Islet precursor cell (in vitro differentiated cells): ENCODE data around the gene CNTNAP3.
"Not testable (repeated sequence)": the region's sequence is repeated elsewhere in the genome, so short reads cannot be mapped to it uniquely, and the experiment has no call there.

Source experiments
- DNase-seq: peaks from one replicate; pipeline ENCODE4 v3.0.0-alpha.2; 2018

Gene CNTNAP3

DNA sequence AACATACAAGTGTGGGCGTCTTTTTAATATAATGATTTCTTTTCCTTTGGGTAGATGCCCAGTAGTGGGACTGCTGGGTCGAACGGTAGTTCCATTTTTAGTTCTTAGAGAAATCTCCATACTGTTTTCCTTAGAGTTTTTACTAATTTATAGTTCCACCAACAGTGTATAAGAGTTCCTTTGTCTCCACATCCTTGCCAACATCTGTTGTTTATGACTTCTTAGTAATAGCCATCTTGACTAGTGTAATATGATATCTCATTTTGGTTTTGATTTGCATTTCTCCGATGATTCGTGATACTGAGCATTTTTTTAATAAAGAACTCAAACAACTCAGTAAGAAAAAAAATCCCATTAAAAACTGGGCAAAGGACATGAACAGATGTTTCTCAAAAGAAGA lies 225.0 kb downstream of the CNTNAP3 start:
- DNase-seq: not testable (repeated sequence)

DNA sequence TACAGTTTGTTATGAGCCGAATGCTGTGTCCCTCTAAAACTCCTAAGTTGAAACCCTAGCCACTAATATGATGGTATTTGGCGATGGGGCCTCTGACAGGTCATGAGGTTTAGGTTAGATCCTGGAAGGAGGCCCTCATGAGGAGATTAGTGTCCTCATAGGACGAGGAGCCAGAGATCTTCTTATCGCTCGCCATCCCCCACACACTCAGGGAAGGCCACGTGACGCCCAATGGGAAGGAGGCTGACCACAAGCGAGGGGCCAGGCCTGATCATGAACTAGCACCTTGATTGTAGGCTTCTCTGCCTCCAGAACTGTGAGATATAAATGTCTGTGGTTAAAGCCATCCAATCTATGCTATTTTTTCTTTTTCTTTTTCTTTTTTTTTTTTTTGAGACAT lies 233.5 kb downstream of the CNTNAP3 start:
- not testable (repeated sequence) for DNase-seq

DNA sequence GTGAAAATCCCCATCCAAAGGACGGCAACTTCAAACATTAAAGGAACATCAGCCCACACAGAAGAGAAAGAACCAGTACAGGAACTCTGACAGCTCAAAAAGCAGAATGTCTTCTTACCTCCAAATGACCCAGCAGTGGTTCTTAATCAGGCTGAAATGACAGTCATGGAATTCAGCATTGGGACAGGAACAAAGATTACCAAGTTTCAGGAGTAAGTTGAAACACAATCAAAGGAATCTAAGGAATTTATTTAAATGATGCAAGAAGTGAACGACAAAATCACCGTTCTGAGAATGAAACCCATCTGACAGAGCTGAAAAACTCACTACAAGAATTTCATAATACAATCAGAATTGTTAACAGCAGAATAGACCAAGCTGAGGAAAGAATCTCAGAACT lies 241.1 kb downstream of the CNTNAP3 start:
- not testable (repeated sequence) for DNase-seq

DNA sequence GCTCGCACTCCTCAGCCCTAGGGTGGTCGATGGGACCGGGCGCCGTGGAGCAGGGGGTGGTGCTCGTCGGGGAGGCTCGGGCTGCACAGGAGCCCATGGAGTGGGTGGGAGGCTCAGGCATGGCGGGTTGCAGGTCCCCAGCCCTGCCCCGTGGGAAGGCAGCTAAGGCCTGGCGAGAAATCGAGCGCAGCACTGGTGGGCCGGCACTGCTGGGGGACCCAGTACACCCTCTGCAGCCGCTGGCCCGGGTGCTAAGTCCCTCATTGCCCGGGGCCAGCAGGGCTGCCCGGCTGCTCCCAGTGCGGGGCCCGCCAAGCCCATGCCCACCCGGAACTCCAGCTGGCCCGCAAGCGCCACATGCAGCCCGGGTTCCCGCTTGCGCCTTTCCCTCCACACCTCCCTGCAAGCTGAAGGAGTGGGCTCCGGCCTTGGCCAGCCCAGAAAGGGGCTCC lies 245.6 kb downstream of the CNTNAP3 start:
- DNase-seq: not testable (repeated sequence)

DNA sequence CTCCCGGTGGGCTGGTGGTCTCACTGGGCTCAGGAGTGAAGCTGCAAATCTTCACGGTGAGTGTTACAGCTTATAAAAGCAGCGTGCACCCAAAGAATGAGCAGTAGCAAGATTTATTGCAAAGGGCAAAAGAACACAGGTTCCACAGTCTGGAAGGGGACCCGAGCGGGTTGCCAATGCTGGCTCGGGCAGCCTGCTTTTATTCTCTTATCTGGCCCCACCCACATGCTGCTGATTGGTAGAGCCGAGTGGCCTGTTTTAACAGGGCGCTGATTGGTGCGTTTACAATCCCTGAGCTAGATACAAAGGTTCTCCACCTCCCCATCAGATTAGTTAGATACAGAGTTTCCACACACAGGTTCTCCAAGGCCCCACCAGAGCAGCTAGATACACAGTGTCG lies 246.2 kb downstream of the CNTNAP3 start:
- not testable (repeated sequence) for DNase-seq

DNA sequence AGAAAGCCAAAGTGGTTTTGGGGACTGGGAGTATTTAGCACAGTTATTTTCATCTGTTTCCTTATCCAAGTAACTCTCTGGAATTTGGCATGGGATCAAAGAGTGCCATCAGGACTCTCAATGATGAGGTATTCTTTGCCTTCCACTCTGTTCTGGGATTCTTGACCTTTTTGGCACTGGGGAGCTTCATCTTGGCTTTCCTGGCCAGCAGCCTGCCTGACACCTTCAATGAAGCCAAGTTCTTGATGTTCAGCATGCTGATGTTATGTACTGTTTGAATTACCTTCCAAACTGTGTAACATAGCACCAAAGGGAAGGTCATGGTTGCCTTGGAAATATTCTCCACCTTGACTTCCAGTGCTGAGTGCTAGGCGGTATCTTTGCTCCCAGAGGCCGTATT lies 248.8 kb downstream of the CNTNAP3 start:
- not testable (repeated sequence) for DNase-seq

DNA sequence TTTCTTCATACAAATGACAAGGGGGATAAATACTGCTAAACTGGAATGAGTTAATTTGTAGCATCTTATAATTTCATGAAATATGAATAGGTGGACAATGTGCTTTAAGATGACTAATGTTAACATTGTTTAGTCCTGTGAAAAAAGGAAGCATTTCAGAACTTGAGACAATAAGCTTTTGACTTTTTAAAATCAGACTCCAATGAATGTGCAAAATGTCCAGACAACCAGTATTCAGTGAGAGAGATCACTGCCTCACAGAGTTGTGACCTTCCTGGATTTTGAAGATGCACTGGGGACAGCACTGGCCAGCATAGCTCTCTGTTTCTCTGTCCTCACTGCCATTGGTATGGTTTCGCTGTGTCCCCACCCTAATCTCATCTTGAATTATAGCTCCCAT lies 249.7 kb downstream of the CNTNAP3 start:
- not testable (repeated sequence) for DNase-seq

DNA sequence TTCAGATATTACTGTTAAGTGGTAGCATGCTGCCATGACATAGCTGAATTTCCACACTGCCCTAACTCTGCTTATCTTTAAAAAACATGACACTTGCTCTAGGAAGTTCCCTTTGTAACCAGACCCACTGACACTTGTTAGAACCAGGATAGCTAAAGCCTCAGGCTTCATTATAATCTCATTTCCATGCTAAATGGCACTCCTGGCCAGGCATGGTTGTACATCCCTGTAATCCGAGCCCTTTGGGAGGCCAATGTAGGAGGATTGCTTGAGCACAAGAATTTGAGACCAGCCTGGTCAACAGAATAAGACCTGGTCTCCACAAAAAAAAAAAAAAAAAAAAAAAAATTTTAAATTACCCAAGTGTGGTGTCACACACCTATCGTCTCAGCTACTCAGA lies 254.1 kb downstream of the CNTNAP3 start:
- not testable (repeated sequence) for DNase-seq

DNA sequence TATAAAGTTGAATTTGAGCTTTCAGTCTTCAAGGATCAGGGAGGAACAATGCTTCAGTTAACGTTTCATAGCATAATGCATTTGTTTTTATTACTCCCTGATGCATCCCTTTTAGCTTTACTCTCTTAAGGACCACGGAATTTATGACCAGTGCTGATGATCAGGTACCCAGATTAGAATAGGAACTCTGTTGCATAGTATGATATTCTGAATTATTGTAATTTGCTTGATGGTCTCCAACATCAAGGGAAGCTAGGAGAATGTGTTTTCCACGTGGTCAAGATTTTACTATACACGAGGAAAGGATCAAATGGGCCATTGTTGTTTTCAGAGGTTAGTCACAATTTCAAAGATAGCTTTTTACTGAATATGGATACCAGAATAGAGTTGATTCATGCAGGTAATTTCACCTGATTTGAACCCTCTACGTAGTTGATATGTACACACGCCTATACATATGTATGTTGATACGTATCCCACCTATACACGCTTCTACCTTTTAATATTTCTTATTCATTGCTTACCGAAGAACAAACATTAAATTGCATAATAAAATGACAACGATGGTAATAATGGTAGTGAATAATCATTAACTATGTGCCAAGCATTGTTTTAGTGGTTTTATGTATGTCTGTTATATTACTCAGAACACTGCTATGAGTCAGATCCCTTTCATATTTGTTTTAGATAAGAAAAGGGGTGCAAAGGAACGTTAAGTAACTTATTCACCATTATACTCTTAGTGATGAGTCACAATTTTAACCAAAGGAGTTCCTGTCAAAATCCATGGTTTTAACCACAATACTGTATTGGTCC lies 257.6 kb downstream of the CNTNAP3 start:
- DNase-seq: not testable (repeated sequence)

DNA sequence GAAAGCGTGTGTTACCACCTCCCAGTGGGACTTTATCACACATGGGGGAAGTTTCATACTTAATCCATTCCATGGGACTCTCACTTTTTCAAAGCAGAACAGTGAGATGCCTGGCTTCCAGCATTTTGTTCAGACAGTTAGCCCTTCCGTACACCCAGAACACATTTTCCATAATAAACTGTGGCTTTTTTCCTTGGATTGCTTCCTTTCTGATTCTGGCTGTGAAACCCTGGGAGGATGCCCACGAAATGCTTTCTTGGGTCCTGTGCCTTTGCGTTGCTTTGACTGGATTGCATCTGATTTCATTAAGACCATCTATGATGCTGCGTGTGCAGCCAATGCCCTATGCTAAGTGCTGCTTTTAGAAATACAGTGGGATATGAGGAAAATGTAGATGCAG lies 259.1 kb downstream of the CNTNAP3 start:
- not testable (repeated sequence) for DNase-seq

DNA sequence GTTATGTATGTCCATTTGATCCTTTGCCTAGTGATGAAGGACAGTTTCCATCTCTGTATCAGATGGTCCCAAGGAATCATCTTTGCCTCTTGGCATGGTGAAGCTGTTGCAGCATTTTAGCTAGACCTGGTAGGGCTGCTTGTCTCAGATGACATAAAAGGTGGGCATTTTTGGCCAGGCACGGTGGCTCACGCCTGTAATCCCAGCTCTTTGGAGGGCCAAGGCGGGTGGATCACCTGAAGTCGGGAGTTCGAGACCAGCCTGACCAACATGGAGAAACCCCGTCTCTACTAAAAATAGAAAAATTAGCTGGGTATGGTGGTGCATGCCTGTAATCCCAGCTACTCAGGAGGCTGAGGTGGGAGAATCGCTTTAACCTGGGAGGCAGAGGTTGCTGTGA lies 259.8 kb downstream of the CNTNAP3 start:
- DNase-seq: not testable (repeated sequence)

DNA sequence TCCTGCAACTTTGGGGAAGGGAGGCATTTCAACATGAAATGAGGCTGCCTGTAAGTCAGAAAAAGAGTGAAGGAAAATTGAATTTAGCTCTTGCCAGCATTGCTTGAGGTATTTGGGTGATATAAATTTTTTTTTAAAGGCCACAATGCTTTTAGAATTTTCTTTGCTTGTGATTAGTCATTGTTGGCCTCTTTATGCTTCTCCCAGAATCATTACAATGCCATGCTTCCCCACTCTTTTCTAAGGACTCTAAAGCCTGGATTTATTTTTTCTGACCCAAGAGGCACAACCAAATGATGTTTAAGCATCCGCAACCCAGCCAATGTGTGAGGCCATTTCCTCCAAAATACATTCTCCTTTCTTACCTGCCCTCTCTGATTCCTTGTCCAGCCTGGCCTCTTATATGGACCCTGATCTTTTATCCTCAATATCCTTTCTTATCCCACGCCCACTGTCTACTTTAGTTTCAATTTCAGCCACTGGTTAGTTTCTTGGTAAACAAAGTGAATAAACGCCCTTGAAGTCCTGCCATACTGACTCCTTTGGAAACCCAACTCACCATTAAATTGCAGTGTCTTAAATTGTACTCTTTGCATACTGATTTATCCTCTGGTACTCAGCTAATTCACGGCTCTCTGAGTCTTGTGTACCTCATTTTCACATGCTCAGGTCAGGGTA lies 261.9 kb downstream of the CNTNAP3 start:
- not testable (repeated sequence) for DNase-seq
